GM18502 (cell line): ENCODE data around the gene TMEM19.
"Not testable (repeated sequence)": the region's sequence is repeated elsewhere in the genome, so short reads cannot be mapped to it uniquely, and the experiment has no call there.

Experiments
- ATAC-seq: cut with Tn5 transposase; IDR thresholded peaks from one replicate; pipeline ENCODE4 v1.9.1; 2021; ENCODE audit warnings: mild to moderate bottlenecking; ENCODE audit not compliant: unreplicated experiment, poor library complexity

The TMEM19 gene

DNA sequence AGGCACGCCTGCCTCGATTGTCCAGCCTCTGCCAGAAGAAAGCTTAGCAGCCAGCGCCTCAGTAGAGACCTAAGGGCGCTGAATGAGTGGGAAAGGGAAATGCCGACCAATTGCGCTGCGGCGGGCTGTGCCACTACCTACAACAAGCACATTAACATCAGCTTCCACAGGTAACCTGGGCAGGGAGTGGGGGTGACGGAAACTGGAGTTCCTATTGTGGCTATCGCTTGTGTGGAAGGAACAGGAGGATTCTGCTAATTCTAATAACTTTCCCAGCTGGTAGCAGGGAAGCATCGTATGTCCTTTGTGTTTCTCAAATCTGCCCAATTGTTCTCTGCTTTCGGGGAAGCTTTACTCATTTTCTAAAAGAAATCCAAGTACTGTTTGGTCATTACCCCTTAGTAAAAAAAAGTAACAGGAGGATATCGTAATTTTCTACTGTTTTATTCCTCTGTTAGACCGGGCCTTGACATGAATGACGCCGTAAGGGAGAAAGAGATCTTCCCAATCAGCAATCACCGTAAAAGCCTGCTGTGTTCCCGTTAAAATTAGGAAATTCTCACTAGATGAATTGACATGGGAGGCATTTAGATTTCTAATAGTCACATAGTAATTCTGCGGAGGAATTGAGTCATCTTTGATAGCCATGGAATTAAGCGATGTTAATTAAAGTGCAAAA lies 21.3 kb upstream of the TMEM19 start:
- peak; percentile 26 for ATAC-seq

GRCh38 chr12:71665090-71665463 lies 20.8 kb upstream of the TMEM19 start:
- ATAC-seq, result no peak

- ATAC-seq, result no peak
These were observed 19.6 kb upstream of the TMEM19 start for GRCh38 chr12:71666259-71666658.

- no peak for ATAC-seq
These were observed 14.6 kb upstream of the TMEM19 start for GRCh38 chr12:71671311-71671710.

- no peak for ATAC-seq
These were observed 14.1 kb upstream of the TMEM19 start for GRCh38 chr12:71671816-71672215.

DNA sequence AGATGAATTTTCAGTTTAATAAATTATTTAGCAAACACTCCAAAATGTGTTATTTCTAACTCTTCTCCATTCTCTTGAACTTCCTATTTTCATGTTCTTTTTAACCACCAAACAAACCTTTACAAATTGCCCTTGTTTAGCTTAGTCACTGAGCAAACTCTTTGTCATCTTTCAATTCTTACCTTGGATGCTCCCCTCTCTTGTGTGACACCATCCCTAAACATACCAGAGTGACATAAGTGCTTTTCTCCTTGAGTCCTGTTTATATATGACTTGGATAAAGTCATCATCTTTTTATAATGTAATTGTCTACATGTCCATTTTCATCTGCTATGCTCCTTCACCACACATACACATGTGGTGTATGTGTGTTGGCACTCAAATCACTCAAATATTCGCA lies 3.4 kb upstream of the TMEM19 start:
- no peak for ATAC-seq

DNA sequence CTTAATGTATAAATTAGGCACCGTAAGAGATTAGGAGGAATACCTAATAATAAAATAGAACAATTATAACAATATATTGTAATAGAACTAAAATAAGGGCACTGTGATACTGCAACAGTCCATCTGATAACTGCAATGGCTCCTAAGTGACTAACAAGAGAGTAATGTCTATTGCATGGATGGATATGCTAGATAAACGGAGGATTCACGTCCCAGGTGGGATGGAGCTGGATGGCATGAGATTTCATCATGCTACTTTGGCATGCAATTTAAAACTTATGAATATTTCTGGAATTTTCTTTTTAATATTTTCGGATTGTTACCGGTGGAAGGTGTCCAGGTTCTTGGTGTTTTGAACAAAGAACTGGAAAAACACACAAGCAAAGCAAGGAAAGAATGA lies 2.2 kb upstream of the TMEM19 start:
- ATAC-seq, result no peak

DNA sequence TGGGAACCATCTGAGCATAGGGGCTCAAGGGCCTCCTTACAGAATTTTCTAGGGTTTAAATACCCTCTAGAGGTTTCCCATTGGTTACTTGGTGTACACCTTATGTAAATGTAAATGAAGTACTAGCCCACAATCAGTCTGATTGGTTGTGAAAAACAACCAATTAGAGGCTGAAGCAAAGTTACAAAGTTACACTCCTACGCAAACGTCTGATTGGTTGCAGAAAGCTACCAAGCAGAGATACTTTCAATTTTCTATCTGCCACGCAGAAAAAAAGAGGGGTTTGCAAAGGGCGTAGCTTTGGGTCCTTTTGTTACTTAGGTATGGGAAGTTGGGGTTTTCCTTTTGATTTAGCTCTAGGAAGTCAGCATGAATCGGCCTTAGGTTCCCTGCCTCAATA lies 1.8 kb upstream of the TMEM19 start:
- no peak for ATAC-seq

DNA sequence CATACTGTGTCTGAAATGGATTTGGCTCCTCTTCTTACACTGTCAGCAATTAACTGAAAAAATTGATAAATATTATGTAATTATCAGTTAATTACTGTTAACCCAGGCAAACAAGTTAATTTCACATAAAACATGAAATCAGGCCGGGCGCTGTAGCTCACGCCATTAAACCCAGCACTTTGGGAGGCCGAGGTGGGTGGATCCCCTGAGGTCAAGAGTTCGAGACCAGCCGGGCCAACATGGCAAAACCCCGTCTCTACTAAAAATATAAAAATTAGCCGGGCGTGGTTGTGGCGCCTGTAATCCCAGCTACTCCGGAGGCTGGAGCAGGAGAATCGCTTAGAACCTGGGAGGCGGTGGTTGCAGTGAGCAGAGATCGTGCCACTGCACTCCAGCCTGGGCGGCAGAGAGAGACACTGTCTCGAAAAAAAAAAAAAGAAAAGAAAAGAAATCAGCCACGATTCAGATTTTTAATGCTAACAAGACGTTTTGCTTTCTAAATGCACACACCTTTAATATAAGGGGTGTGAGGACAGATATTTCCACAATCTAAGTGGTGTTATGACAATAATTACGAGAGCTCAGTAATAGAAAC lies 473 bp upstream of the TMEM19 start:
- no peak for ATAC-seq

GRCh38 chr12:71686658-71687025 lies 760 bp downstream of the TMEM19 start:
- no peak for ATAC-seq

GRCh38 chr12:71687172-71687571 lies 1.3 kb downstream of the TMEM19 start:
- ATAC-seq, result not testable (repeated sequence)

DNA sequence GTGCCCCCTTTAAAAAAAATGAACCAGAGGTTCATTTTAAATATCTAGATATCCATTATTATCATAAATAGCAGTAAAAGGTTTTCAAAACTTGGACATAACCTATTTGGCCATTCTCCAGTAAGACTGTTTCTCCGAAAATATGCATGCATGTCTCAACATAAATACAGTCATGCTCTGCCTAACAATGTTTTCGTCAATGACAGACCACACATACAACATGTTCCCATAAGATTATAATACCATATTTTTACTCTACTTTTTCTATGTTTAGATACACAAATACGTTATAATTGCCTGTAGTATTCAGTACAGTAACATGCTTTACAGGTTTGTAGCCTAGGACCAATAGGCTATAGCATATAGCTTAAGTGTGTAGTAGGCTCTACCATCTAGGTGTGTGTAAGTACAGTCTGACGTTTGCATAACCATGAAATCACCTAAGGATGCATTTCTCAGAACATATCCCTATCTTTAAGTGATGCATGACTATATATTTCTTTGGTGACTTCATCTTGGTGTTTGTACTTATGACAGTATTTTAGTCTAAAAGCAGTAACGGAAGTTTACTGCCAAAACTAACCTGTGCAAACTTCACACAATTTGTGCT lies 3.2 kb downstream of the TMEM19 start:
- ATAC-seq, result no peak

GRCh38 chr12:71691504-71692129 lies 5.7 kb downstream of the TMEM19 start:
- ATAC-seq, result no peak

DNA sequence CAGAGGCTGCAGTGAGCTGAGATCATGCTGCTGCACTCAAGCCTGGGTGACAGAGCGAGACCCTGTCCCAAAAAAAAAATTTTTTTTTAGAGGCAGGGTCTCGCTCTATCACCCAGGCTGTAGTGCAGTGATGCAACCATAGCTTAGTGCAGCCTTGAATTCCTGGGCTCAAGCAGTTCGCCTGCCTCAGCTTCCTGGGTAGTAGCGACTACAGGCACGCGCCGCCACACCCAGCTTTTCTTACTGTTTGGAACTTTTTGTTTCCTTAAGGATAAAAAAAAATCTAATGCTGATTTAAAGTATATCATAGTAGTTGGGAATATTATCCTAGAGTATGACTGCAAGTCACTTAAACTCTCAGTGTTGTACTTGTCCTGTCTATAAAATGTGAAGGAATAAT lies 7.2 kb downstream of the TMEM19 start:
- ATAC-seq, result no peak

DNA sequence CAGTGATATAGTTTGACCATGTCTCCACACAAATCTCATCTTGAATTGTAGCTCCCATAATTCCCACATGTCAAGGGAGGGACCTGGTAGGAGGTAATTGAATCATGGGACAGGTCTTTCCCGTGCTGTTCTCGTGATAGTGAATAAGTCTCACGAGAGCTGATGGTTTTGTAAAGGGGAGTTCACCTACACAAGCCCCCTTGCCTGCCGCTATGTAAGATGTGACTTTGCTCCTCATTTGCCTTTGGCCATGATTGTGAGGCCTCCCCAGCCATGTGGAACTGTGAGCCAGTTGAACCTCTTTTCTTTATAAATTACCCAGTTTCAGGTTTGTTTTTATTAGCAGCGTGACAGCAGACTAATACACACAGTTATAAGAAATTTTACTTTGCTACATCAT lies 7.8 kb downstream of the TMEM19 start:
- peak; percentile 24 for ATAC-seq

- ATAC-seq, result peak; percentile 87
These were observed 8.4 kb downstream of the TMEM19 start for GRCh38 chr12:71694099-71694820.

DNA sequence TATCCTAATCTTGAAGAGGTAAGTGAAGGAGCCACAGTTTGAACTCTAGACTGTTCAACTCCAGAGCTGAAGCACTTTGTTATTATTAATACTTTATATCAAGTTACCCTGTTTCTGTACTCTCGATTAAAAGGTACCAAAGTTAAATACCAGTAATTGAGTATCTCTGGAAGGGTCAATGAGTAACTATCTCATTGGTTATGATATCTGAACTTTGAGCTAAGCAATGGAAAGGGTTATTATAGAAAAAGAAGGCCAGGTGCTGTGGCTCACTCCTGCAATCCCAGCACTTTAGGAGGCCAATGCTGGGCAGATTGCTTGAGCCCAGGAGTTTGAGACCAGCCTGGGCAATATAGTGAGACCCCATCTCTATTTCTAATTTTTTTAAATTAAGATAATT lies 9.9 kb downstream of the TMEM19 start:
- no peak for ATAC-seq

DNA sequence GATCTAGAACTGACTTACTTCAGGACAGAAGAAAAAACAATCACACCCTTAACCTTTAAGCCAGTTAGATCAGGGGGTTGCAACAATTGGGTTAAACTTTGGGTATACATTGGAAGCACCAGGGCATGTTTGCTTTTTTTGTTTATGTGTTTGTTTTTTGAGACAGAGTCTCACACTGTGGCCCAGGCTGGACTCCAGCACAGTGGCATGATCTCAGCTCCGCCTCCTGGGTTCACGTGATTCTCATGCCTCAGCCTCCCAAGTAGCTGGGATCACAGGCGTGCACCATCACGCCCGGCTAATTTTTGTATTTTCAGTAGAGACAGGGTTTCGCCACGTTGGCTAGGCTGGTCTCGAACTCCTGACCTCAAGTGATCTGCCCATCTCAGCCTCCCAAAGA lies 16.3 kb downstream of the TMEM19 start:
- not testable (repeated sequence) for ATAC-seq

DNA sequence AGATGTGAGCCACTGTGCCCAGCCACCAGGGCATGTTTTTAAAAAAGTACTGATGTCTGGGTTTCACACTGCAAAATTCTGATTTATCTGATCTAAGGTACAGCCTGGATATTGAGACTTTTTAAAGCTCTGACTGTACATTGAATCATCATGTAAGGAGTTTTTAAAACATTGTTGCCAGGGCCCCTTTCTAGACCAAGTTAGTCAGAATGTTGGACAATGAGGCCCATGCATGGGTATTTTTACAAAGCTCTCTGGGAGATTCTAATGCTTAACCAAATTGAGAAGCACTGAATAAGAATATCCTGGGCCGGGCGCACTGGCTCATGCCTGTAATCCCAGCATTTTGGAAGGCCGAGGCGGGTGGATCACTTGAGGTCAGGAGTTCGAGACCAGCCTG lies 16.7 kb downstream of the TMEM19 start:
- ATAC-seq, result no peak

- ATAC-seq, result no peak
These were observed 17.3 kb downstream of the TMEM19 start for GRCh38 chr12:71703206-71703605.

DNA sequence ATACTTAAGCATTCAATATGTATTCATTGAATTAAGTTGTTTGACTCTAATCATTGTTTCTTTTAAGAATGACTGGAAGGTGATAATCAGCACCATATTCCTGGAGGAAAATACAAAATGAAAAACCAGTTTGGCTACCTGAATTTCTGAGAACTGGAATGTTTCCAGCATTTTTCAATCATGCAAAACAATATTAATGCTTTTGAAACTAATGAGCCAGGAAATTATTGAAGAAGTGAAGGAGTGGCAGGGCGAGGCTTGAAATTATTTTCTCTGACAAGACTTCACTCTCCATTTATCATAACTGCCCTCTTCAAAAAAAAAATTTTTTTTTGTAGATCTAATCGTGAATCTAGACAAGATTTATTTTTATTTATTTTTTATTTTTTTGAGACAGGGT lies 19.0 kb downstream of the TMEM19 start:
- no peak for ATAC-seq
